Heart left ventricle (tissue), 13 donors: Measurements from ENCODE around the gene ARHGAP12.

Source experiments
- CTCF ChIP-seq, 12 donors: fragments of 200-600 bp; sonication (generic) in 4 of 12; IDR thresholded peaks; one replicate each; pipeline versions ENCODE4 v1.5.0 to v1.8.0; 2018 to 2022; ENCODE audit warnings: antibody characterized with exemption in 12 of 12, mild to moderate bottlenecking in 5 of 12
- POLR2A ChIP-seq, 2 donors: fragments of 450-650 bp; IDR thresholded peaks; one replicate each; pipeline ENCODE4 v1.6.1; 2017; ENCODE audit warnings: antibody characterized with exemption in 2 of 2, mild to moderate bottlenecking in 2 of 2, moderate library complexity in 2 of 2
- donor health status: ischemic (EF 13 %, LVEDD 7.1; RV severe dilation, severe dysfunction).
- donor health status: DM: no; HTN: yes; CAD: no.
- donor health status: DM: no; HTN: no; CAD: no.
- donor health status: ischemic (EF 25% LVEDD 6.9; RV normal size, moderate dysfunction).
- donor health status: ischemic (EF 25% LVEDD 5.7; RV mildly dilated, moderate dysfunction).
- donor health status: ischemic (EF 35%, LVEDD 5.7; RV mildly dilated, moderate dysfunction).
- donor health status: nonischemic (EF 11% LVEDD 7.7; RV severe dilation, severe dysfunction).
- donor health status: DM: yes; HTN: yes; CAD: no.
- donor health status: PGD.
- donor health status: ischemic (EF 29% LVEDD 5.4; RV normal size, mild dysfunction).
- donor health status: nonischemic (EF 23%, LVEDD 6.1; RV moderate dilation, normal function).

GRCh38 chr10:31956200-31956946, 27.7 kb upstream of the ARHGAP12 start:
- TF ChIP-seq CTCF (IDR thresholded peaks at IDR 0.05) (no peak), POLR2A (IDR thresholded peaks at IDR 0.05) (no peak)
